ENCODE results near the gene CARS1. TPM values are rescaled to one million over a fixed set of nuclear protein-coding genes. Genes with fewer than 3 reads are reported as not detected.

Gene CARS1
- total RNA-seq, 4 donors from 2014 or later: 37.0 to 61.3 (median 52.3) TPM

DNA sequence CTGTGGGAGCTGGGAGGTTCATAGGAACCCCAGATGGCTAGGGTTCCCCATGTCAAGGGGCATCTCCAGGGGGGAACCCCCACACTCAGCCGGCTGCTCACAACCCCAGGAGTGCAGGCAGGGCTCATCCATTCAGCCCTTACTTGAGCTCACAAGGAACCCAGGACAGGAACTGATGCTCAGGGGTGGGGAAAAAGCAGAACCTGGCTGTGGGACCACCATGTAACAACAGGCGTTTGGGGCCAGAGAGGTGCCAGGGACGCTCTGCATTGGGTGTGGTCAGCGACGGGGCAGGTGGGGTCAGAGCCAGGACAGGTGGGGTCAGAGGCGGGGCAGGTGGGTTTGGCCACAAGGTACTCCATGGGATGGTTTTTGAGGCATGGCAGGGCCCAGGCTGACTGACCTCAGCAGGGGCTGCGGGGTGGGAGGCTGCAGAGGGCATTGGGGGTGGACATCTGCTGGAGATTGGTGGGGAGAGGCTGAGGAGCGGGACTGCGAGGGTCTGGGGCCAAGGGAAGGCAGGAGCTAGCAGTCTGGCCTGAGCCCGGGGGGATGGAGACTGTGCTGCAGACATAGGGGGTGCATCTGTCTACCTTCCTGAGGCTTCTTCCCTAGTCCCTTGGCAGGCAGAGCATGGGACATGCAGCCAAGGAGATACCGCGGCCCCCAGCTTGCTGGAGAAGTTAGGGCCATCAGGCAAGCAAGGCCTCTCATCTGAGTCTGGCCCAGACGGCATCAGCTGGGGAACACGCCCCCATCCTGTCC lies 34.0 kb upstream of the CARS1 start:
- Histone ChIP-seq H3K9me3 (no peaks in the 10 kb centered on the region), H3K27me3 (no peaks in the 10 kb centered on the region), H3K4me1 (peaks cover 0 to 3% (median 0%) of the 10 kb centered on the region in 4 donors), H3K27ac (no peak overlapping the region), H3K4me3 (no peak overlapping the region), H3K36me3 (no peaks in the 10 kb centered on the region)
- in situ Hi-C loops (cut with MboI; ENCODE audit: low pct_ligation_motif_present in 1 of 4, low pct_unique_long_range_greater_than_20kb in 1 of 4, low sequenced_read_pairs in 3 of 4) (loop anchor here in 2 of 4 donors (5.0 to 25.0 kb wide), 3 partner anchors 49 to 554 kb away; no protein-coding TSS in a partner anchor), intact Hi-C loops (cut with DNase I; ENCODE audit: low total_unique reads) (loop anchor here (2.0 kb wide), 1 partner anchor 54 kb away; no protein-coding TSS in a partner anchor)
- TF ChIP-seq, protein P1, sequence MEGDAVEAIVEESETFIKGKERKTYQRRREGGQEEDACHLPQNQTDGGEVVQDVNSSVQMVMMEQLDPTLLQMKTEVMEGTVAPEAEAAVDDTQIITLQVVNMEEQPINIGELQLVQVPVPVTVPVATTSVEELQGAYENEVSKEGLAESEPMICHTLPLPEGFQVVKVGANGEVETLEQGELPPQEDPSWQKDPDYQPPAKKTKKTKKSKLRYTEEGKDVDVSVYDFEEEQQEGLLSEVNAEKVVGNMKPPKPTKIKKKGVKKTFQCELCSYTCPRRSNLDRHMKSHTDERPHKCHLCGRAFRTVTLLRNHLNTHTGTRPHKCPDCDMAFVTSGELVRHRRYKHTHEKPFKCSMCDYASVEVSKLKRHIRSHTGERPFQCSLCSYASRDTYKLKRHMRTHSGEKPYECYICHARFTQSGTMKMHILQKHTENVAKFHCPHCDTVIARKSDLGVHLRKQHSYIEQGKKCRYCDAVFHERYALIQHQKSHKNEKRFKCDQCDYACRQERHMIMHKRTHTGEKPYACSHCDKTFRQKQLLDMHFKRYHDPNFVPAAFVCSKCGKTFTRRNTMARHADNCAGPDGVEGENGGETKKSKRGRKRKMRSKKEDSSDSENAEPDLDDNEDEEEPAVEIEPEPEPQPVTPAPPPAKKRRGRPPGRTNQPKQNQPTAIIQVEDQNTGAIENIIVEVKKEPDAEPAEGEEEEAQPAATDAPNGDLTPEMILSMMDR (IDR thresholded peaks at IDR 0.05): no peak
- TF ChIP-seq EP300 (IDR thresholded peaks at IDR 0.05; ENCODE audit: low read depth): no peak
- no peak for TF ChIP-seq POLR2A (IDR thresholded peaks at IDR 0.05)
- no peak for TF ChIP-seq POLR2AphosphoS5 (IDR thresholded peaks at IDR 0.05)
- WGBS, 2 donors (ENCODE audit: low coverage in 1 of 2): 74% methylated on average over 10 of the region's 14 CpGs; no CpG with 5 or more reads in 1 of the 2 donors
- no peak for DNase-seq

DNA sequence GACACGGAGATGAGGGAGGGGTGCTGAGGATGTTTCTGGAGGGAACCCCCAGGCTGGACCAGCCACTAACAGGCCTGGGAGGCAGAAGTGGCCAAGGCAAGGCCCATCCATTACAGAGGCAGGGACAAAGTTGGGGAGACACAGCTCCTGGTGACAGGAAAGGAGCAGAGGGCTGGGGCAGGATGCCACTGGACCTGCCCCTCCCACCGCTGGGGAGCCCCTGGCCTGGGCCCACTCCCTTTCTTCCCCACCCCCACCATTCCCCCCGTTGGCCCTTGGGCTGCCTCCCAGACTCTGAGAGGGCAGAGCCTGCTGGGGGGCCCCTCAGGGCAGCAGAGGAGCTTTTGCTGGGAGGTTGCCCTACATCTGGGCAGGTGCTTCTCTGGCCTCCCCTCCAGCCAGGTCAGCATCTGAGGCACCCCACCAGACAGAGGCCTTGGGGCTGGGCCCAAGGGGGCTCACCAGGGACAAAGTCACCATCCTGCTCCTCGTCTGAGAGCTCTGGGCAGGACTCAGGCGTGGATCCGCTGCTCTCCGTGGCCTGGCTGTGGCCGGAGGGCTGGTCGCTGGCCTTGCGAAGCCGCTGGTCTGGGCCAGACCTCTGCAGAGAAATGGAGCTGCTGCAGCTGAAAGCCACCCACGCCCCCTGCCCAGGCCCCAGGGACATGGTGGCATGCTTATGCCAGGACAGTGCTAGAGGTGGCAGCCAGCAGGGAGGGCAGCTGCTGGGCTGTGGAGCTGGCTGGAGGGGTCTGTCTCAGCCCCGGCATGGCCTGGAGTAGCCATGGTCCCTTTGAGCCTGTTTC lies 33.1 kb upstream of the CARS1 start:
- Histone ChIP-seq H3K9me3 (no peaks in the 10 kb centered on the region), H3K36me3 (no peaks in the 10 kb centered on the region), H3K4me1 (peaks cover 0 to 3% (median 0%) of the 10 kb centered on the region in 4 donors), H3K27ac (no peak overlapping the region), H3K27me3 (no peaks in the 10 kb centered on the region), H3K4me3 (no peak overlapping the region)
- intact Hi-C loops (cut with DNase I; ENCODE audit: low total_unique reads) (loop anchor here (2.0 kb wide), 1 partner anchor 53 kb away; no protein-coding TSS in a partner anchor), in situ Hi-C loops (cut with MboI; ENCODE audit: low pct_ligation_motif_present in 1 of 4, low pct_unique_long_range_greater_than_20kb in 1 of 4, low sequenced_read_pairs in 3 of 4) (loop anchor here in 2 of 4 donors (5.0 to 25.0 kb wide), 3 partner anchors 48 to 553 kb away; no protein-coding TSS in a partner anchor)
- WGBS, 2 donors (ENCODE audit: low coverage in 1 of 2): 67 to 100% methylated on average over 1 to 4 of the region's 13 CpGs
- TF ChIP-seq EP300 (IDR thresholded peaks at IDR 0.05; ENCODE audit: low read depth) (no peak), POLR2A (IDR thresholded peaks at IDR 0.05) (no peak), POLR2AphosphoS5 (IDR thresholded peaks at IDR 0.05) (no peak)
- TF ChIP-seq, protein P1 (IDR thresholded peaks at IDR 0.05): no peak
- no peak for DNase-seq

DNA sequence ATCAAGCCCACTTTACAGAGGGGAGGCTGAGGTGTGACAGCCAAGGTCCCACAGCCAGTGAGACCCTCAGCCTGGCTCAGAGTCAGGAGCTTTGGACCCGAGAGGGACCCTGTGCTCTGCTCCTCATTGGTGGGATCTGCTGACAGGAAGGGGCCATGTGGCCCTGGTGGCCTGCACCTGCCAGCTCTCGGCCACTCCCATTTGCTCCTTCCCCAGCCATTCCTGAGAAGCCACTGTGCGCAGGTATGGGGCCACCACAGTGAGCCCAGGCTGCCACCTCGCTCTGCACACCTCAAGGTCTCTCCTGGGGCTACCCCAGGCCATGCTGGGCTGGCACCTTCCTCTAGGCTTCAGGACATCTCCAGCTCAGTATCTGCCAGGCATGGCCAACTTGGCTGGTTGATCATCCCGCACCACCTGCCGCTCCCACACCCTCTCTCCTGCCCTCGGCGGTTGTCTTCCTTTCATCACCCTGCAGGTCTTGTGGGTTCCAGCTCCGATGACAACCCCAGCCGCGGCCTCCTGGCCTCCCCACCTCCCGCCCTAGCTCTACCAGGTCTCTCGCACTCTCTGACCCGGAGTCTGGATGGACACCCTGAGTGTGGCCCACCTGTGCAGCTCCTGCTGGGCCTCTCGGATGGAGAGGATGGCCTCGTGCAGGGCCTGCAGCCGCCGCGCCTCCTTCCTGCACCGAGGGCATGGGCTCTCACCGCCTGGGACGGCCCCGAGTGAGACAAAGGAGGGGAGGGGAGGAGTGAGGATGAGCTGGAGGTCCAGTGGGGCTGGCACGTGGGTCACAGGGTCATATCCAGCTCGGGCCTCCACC lies 32.2 kb upstream of the CARS1 start:
- H3K27ac ChIP-seq: no peak overlapping the region
- no peaks in the 10 kb centered on the region for H3K27me3 ChIP-seq
- 85% methylated on average over 20 of the region's 25 CpGs; no CpG with 5 or more reads in 1 of the 2 donors for WGBS, 2 donors (ENCODE audit: low coverage in 1 of 2)
- in situ Hi-C loops (cut with MboI; ENCODE audit: low pct_ligation_motif_present in 1 of 4, low pct_unique_long_range_greater_than_20kb in 1 of 4, low sequenced_read_pairs in 3 of 4): loop anchor here in 2 of 4 donors (5.0 to 25.0 kb wide), 3 partner anchors 47 to 552 kb away; no protein-coding TSS in a partner anchor
- intact Hi-C loops (cut with DNase I; ENCODE audit: low total_unique reads): loop anchor here (2.0 kb wide), 1 partner anchor 53 kb away; no protein-coding TSS in a partner anchor
- no peak for DNase-seq
- H3K4me1 ChIP-seq: peaks cover 0 to 3% (median 0%) of the 10 kb centered on the region in 4 donors
- H3K4me3 ChIP-seq: no peak overlapping the region
- TF ChIP-seq POLR2AphosphoS5 (IDR thresholded peaks at IDR 0.05): no peak
- no peak for TF ChIP-seq EP300 (IDR thresholded peaks at IDR 0.05; ENCODE audit: low read depth)
- TF ChIP-seq POLR2A (IDR thresholded peaks at IDR 0.05): no peak
- TF ChIP-seq, protein P1 (IDR thresholded peaks at IDR 0.05): no peak
- H3K36me3 ChIP-seq: no peaks in the 10 kb centered on the region
- H3K9me3 ChIP-seq: no peaks in the 10 kb centered on the region

Measured in transverse colon (tissue), 4 donors.